H9 (cell line): Measurements from ENCODE around the gene BCAP29. TPM values are rescaled to one million over a fixed set of nuclear protein-coding genes. Genes with fewer than 3 reads are reported as not detected.

Source experiments
- DNase-seq: peaks from one replicate; pipeline ENCODE4 v3.0.0-alpha.2; 2017
- H2AFZ ChIP-seq: one replicate; pipeline ENCODE4 v1.6.1; 2013; ENCODE audit warnings: mild to moderate bottlenecking, low read length, control low read depth, moderate library complexity
- H2AK5ac ChIP-seq: 2 replicates; pipeline ENCODE4 v1.6.1; 2013; ENCODE audit warnings: low read length, control low read depth, mixed read lengths; ENCODE audit not compliant: insufficient read length
- H2BK120ac ChIP-seq: one replicate; pipeline ENCODE4 v1.6.1; 2013; ENCODE audit warnings: low read depth, mild to moderate bottlenecking, low read length, control low read depth, inconsistent platforms; ENCODE audit not compliant: poor library complexity, severe bottlenecking
- H2BK12ac ChIP-seq: 2 replicates; pipeline ENCODE4 v1.6.1; 2013; ENCODE audit warnings: low read length, control low read depth, mixed read lengths, low read depth; ENCODE audit not compliant: insufficient read length
- H2BK15ac ChIP-seq: 2 replicates; pipeline ENCODE4 v1.6.1; 2013; ENCODE audit warnings: low read depth, low read length, control low read depth
- H2BK20ac ChIP-seq: one replicate; pipeline ENCODE4 v1.6.1; 2013; ENCODE audit warnings: low read depth, mild to moderate bottlenecking, low read length, control low read depth, inconsistent platforms; ENCODE audit not compliant: poor library complexity, severe bottlenecking
- H2BK5ac ChIP-seq: 2 replicates; pipeline ENCODE4 v1.6.1; 2013; ENCODE audit warnings: low read length, control low read depth, mixed read lengths; ENCODE audit not compliant: insufficient read length
- H3K14ac ChIP-seq: 2 replicates; pipeline ENCODE4 v1.6.1; 2013; ENCODE audit warnings: low read length, control low read depth; ENCODE audit not compliant: insufficient read depth
- H3K18ac ChIP-seq: 2 replicates; pipeline ENCODE4 v1.6.1; 2013; ENCODE audit warnings: low read depth, mild to moderate bottlenecking, mixed read lengths, low read length, control low read depth; ENCODE audit not compliant: insufficient read length
- H3K23ac ChIP-seq: 2 replicates; pipeline ENCODE4 v1.6.1; 2013; ENCODE audit warnings: low read length, control low read depth, mixed read lengths, low read depth; ENCODE audit not compliant: insufficient read length
- H3K23me2 ChIP-seq: 2 replicates; pipeline ENCODE4 v1.6.1; 2013; ENCODE audit warnings: low read depth, mild to moderate bottlenecking, mixed read lengths, low read length, control low read depth; ENCODE audit not compliant: insufficient read length, poor library complexity, severe bottlenecking
- H3K27ac ChIP-seq: 2 replicates; pipeline ENCODE4 v1.5.1; 2013; ENCODE audit warnings: low read length, control low read depth, mixed read lengths, low read depth; ENCODE audit not compliant: insufficient read length
- H3K27me3 ChIP-seq: 2 replicates; pipeline ENCODE4 v1.6.1; 2013; ENCODE audit warnings: low read length, control low read depth, inconsistent platforms; ENCODE audit not compliant: insufficient read depth
- H3K4ac ChIP-seq: 2 replicates; pipeline ENCODE4 v1.6.1; 2013; ENCODE audit warnings: low read depth, mild to moderate bottlenecking, control low read depth, inconsistent platforms, low read length, moderate library complexity
- H3K4me1 ChIP-seq: 2 replicates; pipeline ENCODE4 v1.6.1; 2013; ENCODE audit warnings: low read length, control low read depth, inconsistent platforms; ENCODE audit not compliant: insufficient read depth
- H3K4me2 ChIP-seq: 2 replicates; pipeline ENCODE4 v1.6.1; 2013; ENCODE audit warnings: low read length, control low read depth, mixed read lengths; ENCODE audit not compliant: insufficient read length, insufficient read depth
- H3K56ac ChIP-seq: 2 replicates; pipeline ENCODE4 v1.6.1; 2013; ENCODE audit warnings: low read depth, mild to moderate bottlenecking, mixed read lengths, low read length, control low read depth; ENCODE audit not compliant: insufficient read length
- H3K79me1 ChIP-seq: 2 replicates; pipeline ENCODE4 v1.6.1; 2013; ENCODE audit warnings: low read depth, mild to moderate bottlenecking, moderate library complexity, low read length, control low read depth, inconsistent platforms; ENCODE audit not compliant: insufficient read depth, poor library complexity, severe bottlenecking
- H3K79me2 ChIP-seq: 2 replicates; pipeline ENCODE4 v1.6.1; 2013; ENCODE audit warnings: low read length, control low read depth, inconsistent platforms; ENCODE audit not compliant: insufficient read depth
- H3K9ac ChIP-seq: 2 replicates; pipeline ENCODE4 v1.6.1; 2013; ENCODE audit warnings: low read length, control low read depth, mixed read lengths; ENCODE audit not compliant: insufficient read length; ENCODE audit errors: extremely low read depth
- H3K9me3 ChIP-seq: one replicate; pipeline ENCODE4 v1.6.1; 2013; ENCODE audit warnings: low read depth, low read length, inconsistent platforms; ENCODE audit not compliant: control insufficient read depth
- H3T11ph ChIP-seq: one replicate; pipeline ENCODE4 v1.6.1; 2013; ENCODE audit warnings: mild to moderate bottlenecking, low read length, control low read depth, inconsistent platforms
- H4K20me1 ChIP-seq: one replicate; pipeline ENCODE4 v1.6.1; 2013; ENCODE audit not compliant: control insufficient read depth, insufficient read length, insufficient read depth
- H4K5ac ChIP-seq: 2 replicates; pipeline ENCODE4 v1.6.1; 2013; ENCODE audit warnings: low read depth, mild to moderate bottlenecking, mixed read lengths, low read length, control low read depth; ENCODE audit not compliant: insufficient read length
- H4K8ac ChIP-seq: replicated peaks from 2 replicates; pipeline ENCODE4 v1.6.1; 2013; ENCODE audit warnings: low read length, control low read depth, mixed read lengths, low read depth; ENCODE audit not compliant: insufficient read length
- H4K91ac ChIP-seq: 2 replicates; pipeline ENCODE4 v1.6.1; 2013; ENCODE audit warnings: low read depth, mild to moderate bottlenecking, moderate library complexity, mixed read lengths, low read length, control low read depth; ENCODE audit not compliant: insufficient read length
- H3K27ac Mint-ChIP-seq, 3 experiments: 2 replicates in 2 of 3; 3 replicates in 1 of 3; pipeline ENCODE4 v1.8.0; 2020 to 2021; ENCODE audit warnings: mixed read lengths in 3 of 3, mild to moderate bottlenecking in 1 of 3, moderate library complexity in 1 of 3
- H3K27me3 Mint-ChIP-seq: 2 replicates; pipeline ENCODE4 v1.8.0; 2021; ENCODE audit warnings: low read depth, mild to moderate bottlenecking, moderate library complexity, mixed read lengths
- H3K36me3 Mint-ChIP-seq, 3 experiments: 2 replicates in 2 of 3; 3 replicates in 1 of 3; pipeline ENCODE4 v1.8.0; 2020 to 2021; ENCODE audit warnings: low read depth in 3 of 3, mixed read lengths in 3 of 3; ENCODE audit not compliant: insufficient read depth in 1 of 3
- H3K4me1 Mint-ChIP-seq, 2 experiments: 2 replicates each; pipeline ENCODE4 v1.8.0; 2020; ENCODE audit warnings: mixed read lengths in 2 of 2
- H3K4me3 Mint-ChIP-seq, 2 experiments: 2 replicates in 1 of 2; 3 replicates in 1 of 2; pipeline ENCODE4 v1.8.0; 2020 to 2021; ENCODE audit warnings: mild to moderate bottlenecking in 2 of 2, mixed read lengths in 2 of 2, moderate library complexity in 1 of 2
- H3K9me3 Mint-ChIP-seq, 2 experiments: 2 replicates in 1 of 2; 3 replicates in 1 of 2; pipeline ENCODE4 v1.8.0; 2020; ENCODE audit warnings: mild to moderate bottlenecking in 2 of 2, mixed read lengths in 2 of 2, moderate library complexity in 1 of 2
- WGBS: extraction: QIAGEN DNeasy Blood & Tissue Kit; methylation state at CpG from one replicate; pipeline ENCODE4 v1.1.7; 2013; ENCODE audit warnings: missing lambda C conversion rate, low lambda C conversion rate, mixed read lengths; ENCODE audit not compliant: insufficient read length; ENCODE audit errors: extremely low coverage; 5-methylcytosine and 5-hydroxymethylcytosine counted together
- total RNA-seq: library from RNA; stranded (reverse); gene quantifications from 2 replicates; pipeline ENCODE4 v1.2.1, GENCODE V29; 2021
- TF ChIP-seq, protein P1 (sequence below): fragments of 200-600 bp; sonication (generic); conservative IDR thresholded peaks from 3 replicates; pipeline ENCODE4 v1.8.0; 2021; ENCODE audit warnings: antibody characterized with exemption, mild to moderate bottlenecking

The BCAP29 gene
- total RNA-seq, 1 experiment from 2014 or later: 30.6 TPM

DNA sequence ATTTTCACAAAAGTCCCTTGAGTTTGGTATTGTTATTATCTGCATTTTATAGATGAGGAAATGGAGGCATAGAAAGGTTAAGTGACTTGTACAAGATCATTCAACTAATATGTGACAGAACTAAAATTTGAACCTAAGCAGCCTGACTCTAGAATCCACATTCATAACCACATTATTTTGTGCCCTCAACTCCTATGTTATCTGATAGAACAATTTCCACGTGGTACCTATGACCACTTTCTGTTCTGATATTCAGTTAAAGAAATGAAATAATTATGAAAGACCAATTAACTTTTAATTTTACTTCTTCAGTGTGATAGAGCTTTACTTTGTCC, 17.5 kb downstream of the BCAP29 start:
- no peak for DNase-seq
- H3K56ac ChIP-seq: no peak overlapping the region
- no peaks in the 10 kb centered on the region for H3K79me1 ChIP-seq
- H2BK20ac ChIP-seq: no peak overlapping the region
- no peak overlapping the region for H3K27ac ChIP-seq
- H3T11ph ChIP-seq: no peak overlapping the region
- no peak overlapping the region for H4K5ac ChIP-seq
- no peaks in the 10 kb centered on the region for H3K23me2 ChIP-seq
- H3K9ac ChIP-seq: no peak overlapping the region
- H3K14ac ChIP-seq: no peak overlapping the region
- Mint-ChIP-seq H3K4me1 (no peaks in the 10 kb centered on the region), H3K36me3 (peaks cover 0 to 21% (median 13%) of the 10 kb centered on the region in 3 experiments; a peak in 4 of 7 replicates), H3K27me3 (no peaks in the 10 kb centered on the region), H3K27ac (no peak overlapping the region), H3K9me3 (no peaks in the 10 kb centered on the region), H3K4me3 (no peak overlapping the region)
- no peak overlapping the region for H3K23ac ChIP-seq
- H2BK12ac ChIP-seq: no peak overlapping the region
- no peak overlapping the region for H2BK120ac ChIP-seq
- H3K9me3 ChIP-seq: no peaks in the 10 kb centered on the region
- no peak overlapping the region for H3K4me2 ChIP-seq
- no peak overlapping the region for H2AFZ ChIP-seq
- no peaks in the 10 kb centered on the region for H3K27me3 ChIP-seq
- no CpG with 5 or more reads among the region's 1 CpG for WGBS
- H4K8ac ChIP-seq: no peak overlapping the region
- H3K4ac ChIP-seq: no peak overlapping the region
- H2BK15ac ChIP-seq: no peak overlapping the region
- no peak overlapping the region for H2AK5ac ChIP-seq
- no peak overlapping the region for H4K91ac ChIP-seq
- no peak overlapping the region for H3K18ac ChIP-seq
- no peaks in the 10 kb centered on the region for H4K20me1 ChIP-seq
- H3K79me2 ChIP-seq: no peaks in the 10 kb centered on the region
- TF ChIP-seq, protein P1, sequence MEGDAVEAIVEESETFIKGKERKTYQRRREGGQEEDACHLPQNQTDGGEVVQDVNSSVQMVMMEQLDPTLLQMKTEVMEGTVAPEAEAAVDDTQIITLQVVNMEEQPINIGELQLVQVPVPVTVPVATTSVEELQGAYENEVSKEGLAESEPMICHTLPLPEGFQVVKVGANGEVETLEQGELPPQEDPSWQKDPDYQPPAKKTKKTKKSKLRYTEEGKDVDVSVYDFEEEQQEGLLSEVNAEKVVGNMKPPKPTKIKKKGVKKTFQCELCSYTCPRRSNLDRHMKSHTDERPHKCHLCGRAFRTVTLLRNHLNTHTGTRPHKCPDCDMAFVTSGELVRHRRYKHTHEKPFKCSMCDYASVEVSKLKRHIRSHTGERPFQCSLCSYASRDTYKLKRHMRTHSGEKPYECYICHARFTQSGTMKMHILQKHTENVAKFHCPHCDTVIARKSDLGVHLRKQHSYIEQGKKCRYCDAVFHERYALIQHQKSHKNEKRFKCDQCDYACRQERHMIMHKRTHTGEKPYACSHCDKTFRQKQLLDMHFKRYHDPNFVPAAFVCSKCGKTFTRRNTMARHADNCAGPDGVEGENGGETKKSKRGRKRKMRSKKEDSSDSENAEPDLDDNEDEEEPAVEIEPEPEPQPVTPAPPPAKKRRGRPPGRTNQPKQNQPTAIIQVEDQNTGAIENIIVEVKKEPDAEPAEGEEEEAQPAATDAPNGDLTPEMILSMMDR: no peak
- H3K4me1 ChIP-seq: no peaks in the 10 kb centered on the region
- H2BK5ac ChIP-seq: no peak overlapping the region
